RWPE2 (cell line): ENCODE results near the gene MIPEP.

ENCODE experiments used
- ATAC-seq: fragments of 200-7000 bp; cut with Tn5 transposase; 3 replicates; pipeline ENCODE4 v1.9.1; 2021; ENCODE audit warnings: low read depth
- DNase-seq: peaks from one replicate; pipeline ENCODE4 v3.0.0-alpha.2; 2020; ENCODE audit warnings: low spot score
- H3K27ac ChIP-seq: fragments of 450-650 bp; 2 replicates; pipeline ENCODE4 v1.5.1; 2017; ENCODE audit warnings: mild to moderate bottlenecking; ENCODE audit not compliant: poor library complexity, severe bottlenecking
- H3K27me3 ChIP-seq: fragments of 250-450 bp; sonication (Bioruptor Pico); 2 replicates; pipeline ENCODE4 v1.5.1; 2021; ENCODE audit warnings: mild to moderate bottlenecking, moderate library complexity; ENCODE audit not compliant: insufficient read depth, poor library complexity, severe bottlenecking
- H3K36me3 ChIP-seq: fragments of 250-450 bp; sonication (Bioruptor Pico); 2 replicates; pipeline ENCODE4 v1.5.1; 2020; ENCODE audit warnings: low read depth, mild to moderate bottlenecking, moderate library complexity
- H3K4me1 ChIP-seq: fragments of 250-450 bp; sonication (Bioruptor Pico); 2 replicates; pipeline ENCODE4 v1.5.1; 2021; ENCODE audit warnings: mild to moderate bottlenecking, moderate library complexity; ENCODE audit not compliant: insufficient read depth, poor library complexity, severe bottlenecking
- H3K4me3 ChIP-seq: fragments of 250-450 bp; sonication (Bioruptor Pico); 2 replicates; pipeline ENCODE4 v1.5.1; 2021; ENCODE audit warnings: mild to moderate bottlenecking, moderate library complexity; ENCODE audit not compliant: severe bottlenecking
- H3K9me3 ChIP-seq: fragments of 250-450 bp; sonication (Bioruptor Pico); 2 replicates; pipeline ENCODE4 v1.5.1; 2021; ENCODE audit warnings: mild to moderate bottlenecking, moderate library complexity; ENCODE audit not compliant: severe bottlenecking
- CTCF ChIP-seq: fragments of 450-650 bp; IDR thresholded peaks from one replicate; pipeline ENCODE4 v1.5.1; 2017; ENCODE audit warnings: mild to moderate bottlenecking, moderate library complexity; ENCODE audit not compliant: poor library complexity, severe bottlenecking

The MIPEP gene

GRCh38 chr13:23730251-23730650 lies 158.9 kb downstream of the MIPEP start:
- H3K27ac ChIP-seq: no peak overlapping the region
- DNase-seq: no peak
- ATAC-seq: no peak
- no peak overlapping the region for H3K4me3 ChIP-seq
- H3K27me3 ChIP-seq: no peaks in the 10 kb centered on the region
- no peaks in the 10 kb centered on the region for H3K36me3 ChIP-seq
- H3K9me3 ChIP-seq: no peaks in the 10 kb centered on the region
- H3K4me1 ChIP-seq: no peaks in the 10 kb centered on the region
- TF ChIP-seq CTCF: no peak

- Histone ChIP-seq H3K4me3 (no peak overlapping the region), H3K27me3 (no peaks in the 10 kb centered on the region), H3K4me1 (no peaks in the 10 kb centered on the region), H3K27ac (no peak overlapping the region), H3K9me3 (no peaks in the 10 kb centered on the region), H3K36me3 (no peaks in the 10 kb centered on the region)
- ATAC-seq (no peak), DNase-seq (no peak)
- TF ChIP-seq CTCF: no peak
Measured at GRCh38 chr13:23729531-23729930, 159.7 kb downstream of the MIPEP start.

- DNase-seq (no peak), ATAC-seq (no peak)
- H3K27ac ChIP-seq: no peak overlapping the region
- TF ChIP-seq CTCF: no peak
- no peaks in the 10 kb centered on the region for H3K9me3 ChIP-seq
- H3K36me3 ChIP-seq: no peaks in the 10 kb centered on the region
- H3K27me3 ChIP-seq: no peaks in the 10 kb centered on the region
- H3K4me3 ChIP-seq: no peak overlapping the region
- no peaks in the 10 kb centered on the region for H3K4me1 ChIP-seq
Measured at GRCh38 chr13:23728807-23729206, 160.4 kb downstream of the MIPEP start.

GRCh38 chr13:23725922-23726321 lies 163.3 kb downstream of the MIPEP start:
- no peaks in the 10 kb centered on the region for H3K9me3 ChIP-seq
- H3K27ac ChIP-seq: no peak overlapping the region
- no peaks in the 10 kb centered on the region for H3K4me1 ChIP-seq
- DNase-seq (no peak), ATAC-seq (no peak)
- H3K4me3 ChIP-seq: no peak overlapping the region
- H3K36me3 ChIP-seq: no peaks in the 10 kb centered on the region
- H3K27me3 ChIP-seq: no peaks in the 10 kb centered on the region
- TF ChIP-seq CTCF: no peak

- H3K4me3 ChIP-seq: no peak overlapping the region
- DNase-seq (no peak), ATAC-seq (no peak)
- no peak overlapping the region for H3K27ac ChIP-seq
- H3K9me3 ChIP-seq: no peaks in the 10 kb centered on the region
- TF ChIP-seq CTCF: no peak
- H3K27me3 ChIP-seq: no peaks in the 10 kb centered on the region
- H3K36me3 ChIP-seq: no peaks in the 10 kb centered on the region
- H3K4me1 ChIP-seq: no peaks in the 10 kb centered on the region
Measured at GRCh38 chr13:23724196-23724970, 164.8 kb downstream of the MIPEP start.
